ENCODE results near the gene CLEC4M. TPM values are rescaled to one million over a fixed set of nuclear protein-coding genes. Genes with fewer than 3 reads are reported as not detected.

CLEC4M gene
- total RNA-seq, 2 experiments from 2014 or later, result not detected

DNA sequence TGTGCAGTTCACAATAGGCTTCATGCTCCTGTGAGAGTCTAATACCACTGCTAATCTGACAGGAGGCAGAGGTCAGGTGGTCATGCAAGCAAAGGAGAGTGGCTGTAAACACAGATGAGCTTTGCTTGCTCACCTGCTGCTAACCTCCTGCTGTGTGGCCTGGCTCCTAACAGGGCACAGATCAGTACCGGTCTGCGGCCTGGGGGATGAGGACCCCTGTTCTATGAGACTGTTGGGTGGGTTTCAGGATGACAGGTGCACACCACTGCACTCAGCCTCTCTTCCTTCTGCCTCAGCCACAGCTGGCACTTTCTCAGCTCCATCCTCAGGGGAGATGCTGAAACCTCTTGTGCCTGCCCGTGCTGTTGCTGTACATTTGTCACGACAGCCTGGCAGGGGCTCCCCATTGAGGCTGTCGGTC, 40.8 kb upstream of the CLEC4M start:
- BruUV-seq (replicated peaks), result no TSS peak

DNA sequence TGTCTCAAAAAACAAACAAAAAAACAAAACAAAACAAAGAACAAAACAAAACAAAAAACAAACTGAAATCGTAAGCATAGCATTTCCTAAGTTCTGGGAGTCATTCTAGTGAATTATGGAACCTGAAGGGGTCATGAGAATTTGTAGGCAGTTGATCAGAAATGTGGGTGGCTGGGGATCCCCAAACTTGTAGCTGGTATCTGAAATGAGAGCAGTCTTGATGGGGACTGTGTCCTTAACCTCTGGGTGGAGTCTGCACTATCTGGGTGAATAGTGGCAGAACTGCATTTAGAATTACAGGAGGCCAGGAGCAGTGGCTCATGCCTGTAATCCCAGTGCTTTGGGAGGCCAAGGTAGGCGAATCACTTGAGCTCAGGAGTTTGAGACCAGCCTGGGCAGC, 37.3 kb upstream of the CLEC4M start:
- intact Hi-C loops (cut with micrococcal nuclease; ENCODE audit: unreplicated experiment), result no loop called here
- no peak for DNase-seq (ENCODE audit: low spot score)
- H3K4me2 ChIP-seq (ENCODE audit: low read length), result no peak overlapping the region
- no peaks in the 10 kb centered on the region for H3K9me2 ChIP-seq (ENCODE audit: insufficient read depth, low read length)
- peaks cover 4% of the 10 kb centered on the region for H3K4me1 ChIP-seq (ENCODE audit: insufficient read depth, low read length, poor library complexity, severe bottlenecking)
- no TSS peak for BruUV-seq (replicated peaks)
- H2AFZ ChIP-seq (ENCODE audit: low read length), result no peak overlapping the region
- ChIA-PET POLR2A (interaction anchor here (0.6 to 0.7 kb wide), 3 partner anchors 20 to 680 kb away, joined by 3 read pairs; no protein-coding TSS in a partner anchor), CTCF (ENCODE audit: unreplicated experiment) (no interaction called here)
- no peak overlapping the region for H3K4me3 ChIP-seq (ENCODE audit: low read depth, low read length, poor library complexity, severe bottlenecking)
- H3K9me3 ChIP-seq (ENCODE audit: low read length), result no peaks in the 10 kb centered on the region
- H4K20me1 ChIP-seq (ENCODE audit: insufficient read depth, low read length), result no peaks in the 10 kb centered on the region
- no peak overlapping the region for H3K27ac ChIP-seq (ENCODE audit: low read depth, low read length, poor library complexity, severe bottlenecking)
- H3K36me3 ChIP-seq (ENCODE audit: insufficient read depth, low read length), result no peaks in the 10 kb centered on the region
- no peak for TF ChIP-seq EZH2phosphoT487 (IDR thresholded peaks at IDR 0.05; ENCODE audit: borderline replicate concordance, low read depth, low read length)
- TF ChIP-seq, protein P1, sequence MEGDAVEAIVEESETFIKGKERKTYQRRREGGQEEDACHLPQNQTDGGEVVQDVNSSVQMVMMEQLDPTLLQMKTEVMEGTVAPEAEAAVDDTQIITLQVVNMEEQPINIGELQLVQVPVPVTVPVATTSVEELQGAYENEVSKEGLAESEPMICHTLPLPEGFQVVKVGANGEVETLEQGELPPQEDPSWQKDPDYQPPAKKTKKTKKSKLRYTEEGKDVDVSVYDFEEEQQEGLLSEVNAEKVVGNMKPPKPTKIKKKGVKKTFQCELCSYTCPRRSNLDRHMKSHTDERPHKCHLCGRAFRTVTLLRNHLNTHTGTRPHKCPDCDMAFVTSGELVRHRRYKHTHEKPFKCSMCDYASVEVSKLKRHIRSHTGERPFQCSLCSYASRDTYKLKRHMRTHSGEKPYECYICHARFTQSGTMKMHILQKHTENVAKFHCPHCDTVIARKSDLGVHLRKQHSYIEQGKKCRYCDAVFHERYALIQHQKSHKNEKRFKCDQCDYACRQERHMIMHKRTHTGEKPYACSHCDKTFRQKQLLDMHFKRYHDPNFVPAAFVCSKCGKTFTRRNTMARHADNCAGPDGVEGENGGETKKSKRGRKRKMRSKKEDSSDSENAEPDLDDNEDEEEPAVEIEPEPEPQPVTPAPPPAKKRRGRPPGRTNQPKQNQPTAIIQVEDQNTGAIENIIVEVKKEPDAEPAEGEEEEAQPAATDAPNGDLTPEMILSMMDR (conservative IDR thresholded peaks at IDR 0.05; ENCODE audit: low read length), result no peak
- no peaks in the 10 kb centered on the region for H3K79me2 ChIP-seq (ENCODE audit: insufficient read depth, low read depth, low read length)

More for the DNA sequence above, 40.8 kb upstream of the CLEC4M start:
- Histone ChIP-seq H3K9me3 (ENCODE audit: low read length) (no peaks in the 10 kb centered on the region), H3K4me3 (ENCODE audit: low read depth, low read length, poor library complexity, severe bottlenecking) (no peak overlapping the region), H3K36me3 (ENCODE audit: insufficient read depth, low read length) (no peaks in the 10 kb centered on the region), H4K20me1 (ENCODE audit: insufficient read depth, low read length) (no peaks in the 10 kb centered on the region), H3K4me1 (ENCODE audit: insufficient read depth, low read length, poor library complexity, severe bottlenecking) (peaks cover 12% of the 10 kb centered on the region), H3K79me2 (ENCODE audit: insufficient read depth, low read depth, low read length) (no peaks in the 10 kb centered on the region), H3K4me2 (ENCODE audit: low read length) (no peak overlapping the region), H3K27ac (ENCODE audit: low read depth, low read length, poor library complexity, severe bottlenecking) (no peak overlapping the region), H3K9me2 (ENCODE audit: insufficient read depth, low read length) (no peaks in the 10 kb centered on the region), H2AFZ (ENCODE audit: low read length) (no peak overlapping the region)
- CTCF ChIA-PET (ENCODE audit: unreplicated experiment), result no interaction called here
- POLR2A ChIA-PET, result interaction anchor here (0.6 kb wide), 1 partner anchor 11 kb away, joined by 3 read pairs; no protein-coding TSS in a partner anchor
- no peak for DNase-seq (ENCODE audit: low spot score)
- TF ChIP-seq, protein P1 (conservative IDR thresholded peaks at IDR 0.05; ENCODE audit: low read length), result no peak
- no peak for TF ChIP-seq EZH2phosphoT487 (IDR thresholded peaks at IDR 0.05; ENCODE audit: borderline replicate concordance, low read depth, low read length)
- intact Hi-C loops (cut with micrococcal nuclease; ENCODE audit: unreplicated experiment), result no loop called here

- CTCF ChIA-PET (ENCODE audit: unreplicated experiment), result no interaction called here
- BruUV-seq (replicated peaks), result no TSS peak
- DNase-seq (ENCODE audit: low spot score), result no peak
- no peak for TF ChIP-seq EZH2phosphoT487 (IDR thresholded peaks at IDR 0.05; ENCODE audit: borderline replicate concordance, low read depth, low read length)
- TF ChIP-seq, protein P1 (conservative IDR thresholded peaks at IDR 0.05; ENCODE audit: low read length), result no peak
- intact Hi-C loops (cut with micrococcal nuclease; ENCODE audit: unreplicated experiment), result no loop called here
- Histone ChIP-seq H3K4me1 (ENCODE audit: insufficient read depth, low read length, poor library complexity, severe bottlenecking) (no peaks in the 10 kb centered on the region), H3K27ac (ENCODE audit: low read depth, low read length, poor library complexity, severe bottlenecking) (no peak overlapping the region), H3K9me2 (ENCODE audit: insufficient read depth, low read length) (no peaks in the 10 kb centered on the region), H3K79me2 (ENCODE audit: insufficient read depth, low read depth, low read length) (no peaks in the 10 kb centered on the region), H2AFZ (ENCODE audit: low read length) (no peak overlapping the region), H3K36me3 (ENCODE audit: insufficient read depth, low read length) (no peaks in the 10 kb centered on the region), H3K4me3 (ENCODE audit: low read depth, low read length, poor library complexity, severe bottlenecking) (no peak overlapping the region), H3K4me2 (ENCODE audit: low read length) (no peak overlapping the region), H4K20me1 (ENCODE audit: insufficient read depth, low read length) (no peaks in the 10 kb centered on the region), H3K9me3 (ENCODE audit: low read length) (no peaks in the 10 kb centered on the region)
- POLR2A ChIA-PET, result no interaction called here
Measured at GRCh38 chr19:7729211-7729610, 33.8 kb upstream of the CLEC4M start.

Data from OCI-LY7 (cell line).